GM19452 (cell line): Measurements from ENCODE around the gene TXNRD1.

Experiments
- ATAC-seq: cut with Tn5 transposase; IDR thresholded peaks from one replicate; pipeline ENCODE4 v1.9.1; 2021; ENCODE audit not compliant: unreplicated experiment

Gene TXNRD1

DNA sequence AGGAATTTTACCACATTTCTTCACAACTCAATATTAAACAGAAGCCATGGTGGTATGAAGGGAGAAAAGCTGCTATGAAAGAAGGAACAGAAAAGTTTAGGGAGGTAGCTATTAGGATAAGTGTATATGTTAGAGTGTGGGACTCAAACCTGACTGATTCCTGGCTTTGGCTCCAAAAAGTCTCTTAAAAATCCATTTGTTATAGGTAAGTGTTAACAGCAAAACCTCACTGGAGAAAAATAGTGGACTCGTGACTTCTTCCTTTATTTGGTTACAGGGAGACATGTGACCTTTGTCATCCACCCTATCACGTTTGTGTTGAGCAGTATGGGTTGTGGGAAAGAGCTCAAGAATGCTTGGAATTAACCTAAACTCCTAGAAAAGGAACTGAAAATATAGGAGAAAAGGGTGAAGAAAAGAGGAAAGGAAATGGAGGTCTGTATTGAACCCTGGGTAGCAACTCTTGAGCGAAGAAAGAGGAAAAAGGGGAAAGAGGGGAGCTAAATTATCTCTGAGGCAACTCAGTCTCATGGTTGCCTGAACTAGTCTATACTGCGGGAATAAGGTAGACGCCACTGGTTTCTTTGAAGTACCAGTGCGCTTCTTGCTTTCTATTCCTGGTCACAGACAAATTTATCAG lies 84.4 kb downstream of the TXNRD1 start:
- no peak for ATAC-seq

GRCh38 chr12:104303538-104304151 lies 88.1 kb downstream of the TXNRD1 start, which contains the start of gene EID3:
TSS of gene EID3 (plus strand) at chr12:104303739. CDS start at chr12:104303935, 196 bp downstream.
- peak; percentile 91 for ATAC-seq

DNA sequence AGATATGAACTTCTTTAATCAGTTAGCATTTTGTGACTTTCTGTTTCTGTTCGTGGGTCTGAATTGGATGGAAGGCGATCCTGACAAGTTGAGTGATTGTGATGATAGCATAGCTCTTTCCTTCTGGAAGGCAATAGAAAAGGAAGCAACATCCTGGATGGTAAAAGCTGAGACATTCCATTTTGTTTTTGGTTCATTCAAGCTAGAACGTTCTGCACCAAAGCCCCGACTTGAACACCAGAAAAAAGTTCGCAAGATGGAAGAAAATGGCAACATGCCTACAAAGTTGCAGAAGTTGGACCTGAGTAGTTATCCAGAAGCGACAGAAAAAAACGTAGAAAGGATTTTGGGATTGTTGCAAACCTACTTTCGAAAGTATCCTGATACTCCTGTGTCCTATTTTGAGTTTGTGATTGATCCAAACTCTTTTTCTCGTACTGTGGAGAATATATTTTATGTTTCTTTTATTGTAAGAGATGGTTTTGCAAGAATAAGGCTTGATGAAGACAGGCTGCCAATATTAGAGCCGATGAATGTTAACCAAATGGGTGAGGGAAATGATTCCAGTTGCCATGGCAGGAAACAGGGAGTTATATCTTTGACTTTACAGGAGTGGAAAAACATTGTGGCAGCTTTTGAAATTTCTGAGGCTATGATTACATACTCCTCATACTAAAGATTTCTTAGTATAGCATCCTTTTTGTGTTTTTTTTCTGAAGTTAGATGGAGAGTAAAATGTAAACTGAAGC lies 88.9 kb downstream of the TXNRD1 start:
- ATAC-seq, result no peak

GRCh38 chr12:104305349-104305748 lies 89.8 kb downstream of the TXNRD1 start:
- ATAC-seq, result no peak

DNA sequence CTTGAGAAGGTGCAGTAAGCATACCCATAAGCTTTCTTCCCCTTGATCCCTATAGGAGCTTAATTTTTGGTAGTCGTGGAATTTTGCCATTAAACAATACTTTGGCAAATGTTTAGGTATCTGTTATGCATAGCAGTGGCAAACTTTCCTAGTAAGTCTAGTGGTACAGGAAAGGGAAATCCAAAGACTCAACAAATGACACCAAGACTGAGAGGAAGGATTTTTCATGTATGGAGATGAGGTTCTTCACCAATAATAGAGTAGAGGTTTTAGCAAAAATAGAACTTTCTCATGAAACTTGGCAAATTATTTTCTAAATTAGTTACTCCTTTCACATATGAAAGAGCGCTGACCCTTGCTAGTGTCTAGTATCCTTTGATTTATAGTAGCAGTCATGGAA lies 90.8 kb downstream of the TXNRD1 start:
- ATAC-seq, result no peak

- ATAC-seq, result no peak
Measured at GRCh38 chr12:104306943-104307654, 91.5 kb downstream of the TXNRD1 start.

DNA sequence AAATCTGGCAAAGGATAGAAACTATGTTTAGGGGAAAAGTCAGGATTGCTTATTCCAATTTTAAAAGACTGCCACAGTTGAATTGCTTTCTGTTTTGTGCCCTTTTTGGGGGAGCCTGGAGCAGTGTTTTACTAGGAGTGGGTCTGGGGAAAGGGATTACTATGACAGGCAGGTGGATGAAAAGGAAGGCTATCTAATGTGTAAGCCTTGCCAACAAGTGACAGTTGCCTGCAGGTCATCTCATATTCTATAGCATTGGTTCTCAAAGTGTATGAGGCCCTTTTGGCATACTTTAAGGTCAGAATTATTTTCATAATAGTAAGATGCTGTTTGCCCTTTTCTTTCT lies 92.0 kb downstream of the TXNRD1 start:
- no peak for ATAC-seq

DNA sequence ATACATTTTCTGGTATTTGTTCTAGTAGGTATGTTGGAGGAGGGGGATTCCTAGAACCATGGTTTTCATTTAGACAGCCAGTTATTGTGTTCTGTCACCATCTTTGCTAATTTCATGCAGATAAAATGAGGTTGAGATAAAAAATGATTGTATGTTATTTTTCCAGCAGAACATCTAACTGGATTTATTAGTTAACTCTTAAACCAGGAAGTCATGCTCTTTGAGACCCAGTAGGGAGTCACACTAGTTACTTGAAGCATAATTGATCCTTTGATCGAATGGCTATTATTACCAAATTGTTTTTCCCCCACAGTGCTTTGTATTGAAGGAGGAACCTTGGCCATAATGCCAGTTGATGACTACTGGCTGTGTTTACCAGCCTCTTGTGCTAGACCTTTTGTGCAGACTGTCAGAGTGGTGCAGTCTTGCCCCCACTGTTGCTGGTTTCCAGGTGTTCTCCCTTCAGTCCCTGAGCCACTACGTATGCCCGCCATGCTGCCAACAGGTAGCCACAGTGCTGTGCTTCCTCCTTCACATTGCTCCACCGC lies 93.9 kb downstream of the TXNRD1 start:
- ATAC-seq, result no peak

DNA sequence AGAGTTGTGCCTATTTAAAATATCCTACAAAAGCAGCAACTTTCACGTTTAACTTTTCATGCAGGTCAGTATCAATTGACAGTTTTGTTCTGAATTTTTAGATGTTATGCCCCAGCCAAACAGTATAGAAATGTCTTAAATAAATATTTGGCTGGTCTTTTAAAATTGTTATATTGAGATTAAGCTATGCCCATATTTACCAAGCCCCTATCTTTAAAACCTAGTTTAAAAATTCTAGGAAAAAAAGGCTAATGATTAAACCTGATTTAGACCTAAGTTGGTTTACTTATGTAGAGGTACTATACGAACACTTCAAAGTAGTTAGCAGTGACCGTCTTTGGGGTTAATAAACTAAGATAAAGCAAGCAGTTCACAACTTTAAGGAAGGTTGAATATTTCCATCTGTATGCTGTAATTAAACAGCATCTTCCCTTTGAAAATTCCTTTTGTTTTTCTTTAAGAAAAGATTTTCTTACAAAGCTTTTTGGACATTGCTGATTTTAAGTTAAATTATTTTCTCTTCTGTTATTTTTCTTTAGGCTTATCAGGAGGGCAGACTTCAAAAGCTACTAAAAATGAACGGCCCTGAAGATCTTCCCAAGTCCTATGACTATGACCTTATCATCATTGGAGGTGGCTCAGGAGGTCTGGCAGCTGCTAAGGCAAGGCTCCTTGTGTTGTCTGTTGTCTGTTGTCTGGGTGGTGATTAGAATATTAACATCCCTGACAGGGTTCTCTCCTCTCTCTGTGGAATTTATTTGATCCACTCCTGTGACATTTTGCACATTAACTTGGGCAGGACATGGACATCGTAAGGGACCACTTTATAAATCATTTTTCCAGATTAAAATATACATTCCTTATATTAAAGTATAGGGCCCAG lies 95.4 kb downstream of the TXNRD1 start:
- no peak for ATAC-seq

DNA sequence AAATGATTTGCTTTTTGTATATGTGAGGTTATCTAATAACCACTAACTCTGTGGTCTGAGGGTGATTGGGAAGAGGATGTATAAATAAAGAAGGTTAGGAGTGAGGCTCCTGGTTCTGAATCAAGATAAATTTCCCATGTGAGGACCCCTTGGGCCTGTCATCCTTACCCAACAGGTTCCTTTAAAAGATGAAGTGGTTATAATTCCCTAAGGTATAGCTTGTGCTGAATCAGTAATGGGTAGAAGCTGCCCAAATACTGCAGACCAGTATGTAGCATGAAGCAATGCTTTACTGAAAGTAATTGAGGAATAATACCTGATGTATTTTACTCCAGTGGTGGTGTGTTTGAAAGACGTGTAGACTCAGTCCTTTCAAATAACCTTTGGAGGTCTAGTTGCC lies 96.6 kb downstream of the TXNRD1 start:
- no peak for ATAC-seq

- no peak for ATAC-seq
Measured at GRCh38 chr12:104312654-104313053, 97.1 kb downstream of the TXNRD1 start.

DNA sequence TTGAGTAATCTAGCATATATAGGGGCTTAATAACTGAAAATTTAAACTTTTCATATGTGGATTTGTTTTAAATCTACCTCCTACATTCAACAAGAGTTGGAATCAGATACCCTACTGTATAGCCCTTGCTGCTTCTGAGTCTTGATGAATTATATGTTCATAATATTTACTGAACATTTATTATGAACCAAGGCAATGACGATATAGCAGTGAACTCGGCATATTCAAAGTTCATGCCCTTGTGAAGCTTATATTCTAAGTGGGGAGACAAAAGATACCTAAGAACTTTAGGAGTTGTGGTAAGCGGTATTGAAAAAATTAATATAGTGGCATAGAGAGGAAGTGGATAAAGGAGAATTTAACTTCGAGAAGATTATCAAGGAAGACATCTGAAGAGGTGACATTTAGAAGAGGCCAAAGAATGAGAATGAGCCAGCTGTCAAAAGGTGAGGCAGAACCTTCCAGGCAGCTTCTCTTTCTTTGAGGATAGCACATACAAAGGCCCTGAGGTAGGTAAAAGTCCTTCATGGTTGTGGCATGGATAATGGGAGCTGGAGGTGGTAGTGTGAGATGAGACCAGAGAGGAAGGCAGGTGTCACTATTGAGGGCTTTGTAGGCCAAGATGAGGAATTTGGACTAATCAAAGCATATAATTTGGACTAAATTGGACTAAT lies 98.1 kb downstream of the TXNRD1 start:
- no peak for ATAC-seq

GRCh38 chr12:104314242-104314614 lies 98.6 kb downstream of the TXNRD1 start:
- no peak for ATAC-seq

- no peak for ATAC-seq
Measured at GRCh38 chr12:104315326-104316224, 100.0 kb downstream of the TXNRD1 start.

DNA sequence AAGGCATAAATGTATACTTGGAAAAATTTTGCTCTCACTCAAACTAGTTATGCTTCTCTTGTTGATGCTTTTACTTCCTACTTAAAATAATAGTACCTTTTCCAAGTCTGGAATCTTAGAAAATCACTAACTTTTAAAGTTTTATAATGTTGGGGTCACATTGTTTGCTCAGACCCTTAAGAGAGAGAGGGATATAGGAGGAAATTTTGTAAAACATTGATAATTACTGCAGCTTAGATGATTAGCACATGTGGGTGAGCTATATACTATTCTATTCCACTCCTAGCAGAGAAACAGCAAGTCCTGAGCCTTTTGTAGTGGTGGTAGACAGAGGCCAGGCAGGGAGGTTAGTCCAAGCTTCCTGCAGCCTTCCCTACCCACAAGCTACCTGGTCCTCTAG lies 101.4 kb downstream of the TXNRD1 start:
- ATAC-seq, result no peak

DNA sequence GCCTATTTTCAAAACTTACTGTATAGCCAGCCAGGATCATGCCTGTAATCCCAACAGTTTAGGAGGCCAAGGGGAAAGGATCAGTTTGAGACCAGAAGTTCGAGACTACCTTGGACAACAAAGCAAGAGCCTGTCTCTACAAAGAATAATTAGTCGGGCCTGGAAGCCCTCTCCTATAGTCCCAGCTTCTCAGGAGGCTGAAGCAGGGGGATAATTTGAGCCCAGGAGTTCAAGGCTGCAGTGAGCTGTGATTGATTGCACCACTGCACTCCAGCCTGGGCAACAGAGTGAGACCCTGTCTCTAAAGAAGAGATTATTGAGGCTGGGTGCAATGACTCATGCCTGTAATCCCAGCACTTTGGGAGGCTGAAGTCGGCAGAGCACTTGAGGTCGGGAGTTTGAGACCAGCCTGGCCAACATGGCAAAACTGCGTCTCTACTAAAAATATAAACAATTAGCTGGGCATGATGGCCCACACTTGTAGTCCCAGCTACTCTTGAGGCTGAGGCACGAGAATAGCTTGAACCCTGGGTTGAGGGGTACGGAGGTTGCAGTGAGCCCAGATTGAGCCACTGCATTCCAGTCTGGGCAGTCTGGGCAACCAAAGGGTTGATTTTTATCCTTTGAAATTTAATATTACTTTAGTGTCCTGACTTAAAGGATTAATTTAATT lies 102.1 kb downstream of the TXNRD1 start:
- ATAC-seq, result no peak

DNA sequence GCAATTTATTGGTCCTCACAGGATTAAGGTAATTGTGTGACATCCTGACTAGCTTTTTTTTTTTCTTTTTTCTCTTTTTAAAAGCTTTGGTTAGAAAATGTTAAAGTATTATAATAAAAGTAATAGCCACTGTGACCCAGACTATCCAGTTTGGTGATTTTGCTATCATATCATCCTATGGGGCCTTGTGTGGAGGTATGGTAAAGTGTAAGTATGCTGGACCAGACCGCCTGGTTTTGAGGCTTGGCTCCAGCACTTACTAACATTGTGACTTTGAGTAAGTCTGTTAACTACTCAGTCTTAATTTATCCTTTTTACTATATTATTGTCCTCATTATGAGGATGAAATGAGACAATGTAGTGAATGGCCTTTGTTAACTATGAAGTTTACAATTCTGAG lies 103.4 kb downstream of the TXNRD1 start:
- ATAC-seq, result no peak

DNA sequence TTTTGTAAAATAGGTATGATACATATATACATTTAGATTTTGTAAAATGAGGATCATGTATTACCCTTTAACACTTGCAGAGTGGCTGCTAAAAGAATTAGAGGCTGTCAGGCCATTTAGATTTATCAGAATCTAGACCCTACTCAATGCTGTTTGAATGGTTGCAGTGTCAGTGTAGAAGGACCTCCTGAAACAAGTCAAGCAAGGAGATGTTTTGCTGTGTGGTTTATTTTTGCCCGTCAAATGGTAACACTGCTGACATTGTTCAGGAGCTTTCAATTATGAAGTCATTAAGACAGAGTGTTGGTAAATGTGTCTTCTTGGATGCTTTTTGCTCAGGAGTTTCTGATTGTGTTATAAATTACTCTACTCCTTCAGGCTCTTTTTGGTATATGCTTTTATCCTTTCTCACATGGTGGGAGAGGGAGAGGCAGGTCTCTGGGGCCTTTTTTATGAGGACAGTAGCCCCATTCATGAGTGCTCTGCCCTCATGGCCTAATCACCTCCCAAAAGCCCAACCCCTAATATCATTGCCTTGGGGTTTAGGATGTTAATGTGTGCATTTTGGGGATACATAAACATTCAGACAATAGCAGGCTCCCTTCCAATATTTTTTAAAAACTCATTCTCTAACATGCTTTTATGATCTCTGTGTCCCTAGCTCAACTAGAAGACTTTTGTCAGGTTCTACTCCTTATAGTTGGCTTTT lies 104.5 kb downstream of the TXNRD1 start:
- ATAC-seq, result no peak
